ENCODE measurements around the gene CLTRN. TPM values are rescaled to one million over a fixed set of nuclear protein-coding genes. Genes with fewer than 3 reads are reported as not detected.

The CLTRN gene
- total and polyA plus RNA-seq, 4 donors = 1.1 to 3.6 (median 2.3) TPM

GRCh38 chrX:15678339-15678738 is 13.7 kb upstream of the CLTRN start:
- H3K36me3 ChIP-seq (ENCODE audit: control insufficient read depth in 4 of 4, insufficient read depth in 4 of 4, low read length in 4 of 4) = peaks cover 0 to 7% (median 2%) of the 10 kb centered on the region in 4 donors
- 91 to 96% methylated on average over 2 of the region's 2 CpGs for WGBS, 2 donors
- peaks cover 0 to 7% (median 0%) of the 10 kb centered on the region in 3 donors for H3K27me3 ChIP-seq (ENCODE audit: control insufficient read depth in 3 of 3, insufficient read depth in 3 of 3, low read length in 2 of 3)
- peaks cover 0 to 15% (median 2%) of the 10 kb centered on the region in 5 donors for H3K4me1 ChIP-seq (ENCODE audit: control insufficient read depth in 5 of 5, insufficient read depth in 5 of 5, low read length in 5 of 5)
- H3K9ac ChIP-seq (ENCODE audit: insufficient read depth in 1 of 2, low read length in 2 of 2) = no peak overlapping the region
- ATAC-seq (ENCODE audit: insufficient read depth, low FRiP score) = no peak
- H3K4me3 ChIP-seq = no peak overlapping the region
- DNase-seq = no peak
- H3K27ac ChIP-seq (ENCODE audit: low read depth in 1 of 2, low read length in 1 of 2) = no peak overlapping the region
- H3K9me3 ChIP-seq (ENCODE audit: control insufficient read depth in 4 of 4, insufficient read depth in 3 of 4, low read length in 3 of 4) = no peaks in the 10 kb centered on the region
- no peak for TF ChIP-seq CTCF (IDR thresholded peaks at IDR 0.05; ENCODE audit: control extremely low read depth, extremely low read depth)

- H3K27me3 ChIP-seq (ENCODE audit: control insufficient read depth in 3 of 3, insufficient read depth in 3 of 3, low read length in 2 of 3) = peaks cover 0 to 18% (median 8%) of the 10 kb centered on the region in 3 donors
- no peak for DNase-seq
- no peaks in the 10 kb centered on the region for H3K9me3 ChIP-seq (ENCODE audit: control insufficient read depth in 4 of 4, insufficient read depth in 3 of 4, low read length in 3 of 4)
- H3K4me1 ChIP-seq (ENCODE audit: control insufficient read depth in 5 of 5, insufficient read depth in 5 of 5, low read length in 5 of 5) = peaks cover 0 to 15% (median 2%) of the 10 kb centered on the region in 5 donors
- peak overlapping the region in 1 of 2 donors; percentile 48 for H3K27ac ChIP-seq (ENCODE audit: low read depth in 1 of 2, low read length in 1 of 2)
- no peak overlapping the region for H3K4me3 ChIP-seq
- ATAC-seq (ENCODE audit: insufficient read depth, low FRiP score) = no peak
- peak overlapping the region in 1 of 2 donors; percentile 98 for H3K9ac ChIP-seq (ENCODE audit: insufficient read depth in 1 of 2, low read length in 2 of 2)
- H3K36me3 ChIP-seq (ENCODE audit: control insufficient read depth in 4 of 4, insufficient read depth in 4 of 4, low read length in 4 of 4) = peaks cover 0 to 7% (median 2%) of the 10 kb centered on the region in 4 donors
- 29 to 56% methylated on average over 2 of the region's 2 CpGs for WGBS, 2 donors
- no peak for TF ChIP-seq CTCF (IDR thresholded peaks at IDR 0.05; ENCODE audit: control extremely low read depth, extremely low read depth)
These were observed 12.3 kb upstream of the CLTRN start for GRCh38 chrX:15676886-15677285.

- Histone ChIP-seq H3K36me3 (ENCODE audit: control insufficient read depth in 4 of 4, insufficient read depth in 4 of 4, low read length in 4 of 4) (peaks cover 0 to 4% (median 0%) of the 10 kb centered on the region in 4 donors), H3K27me3 (ENCODE audit: control insufficient read depth in 3 of 3, insufficient read depth in 3 of 3, low read length in 2 of 3) (peaks cover 0 to 18% (median 16%) of the 10 kb centered on the region in 3 donors), H3K9me3 (ENCODE audit: control insufficient read depth in 4 of 4, insufficient read depth in 3 of 4, low read length in 3 of 4) (no peaks in the 10 kb centered on the region), H3K27ac (ENCODE audit: low read depth in 1 of 2, low read length in 1 of 2) (peak overlapping the region; percentile 90 to 96), H3K9ac (ENCODE audit: insufficient read depth in 1 of 2, low read length in 2 of 2) (peak overlapping the region; percentile 91 to 98), H3K4me1 (ENCODE audit: control insufficient read depth in 5 of 5, insufficient read depth in 5 of 5, low read length in 5 of 5) (peaks cover 0 to 15% (median 2%) of the 10 kb centered on the region in 5 donors), H3K4me3 (peak overlapping the region; percentile 81)
- no peak for DNase-seq
- WGBS, 2 donors = 0 to 1% methylated on average over 27 to 38 of the region's 38 CpGs
- TF ChIP-seq CTCF (IDR thresholded peaks at IDR 0.05; ENCODE audit: control extremely low read depth, extremely low read depth) = no peak
- ATAC-seq (ENCODE audit: insufficient read depth, low FRiP score) = peak; percentile 75
These were observed 10.9 kb upstream of the CLTRN start for GRCh38 chrX:15675490-15675921.

Data from lung (tissue), 12 donors.